Measurements from ENCODE around the gene KRTAP10-4. TPM values are rescaled to one million over a fixed set of nuclear protein-coding genes. Genes with fewer than 3 reads are reported as not detected.

The KRTAP10-4 gene
- total and polyA plus RNA-seq, 2 experiments from 2014 or later, result not detected

- ATAC-seq, result no peak
- Histone ChIP-seq H3K9me2 (ENCODE audit: insufficient read depth) (0 out of 2 replicates have a peak, but pooled peaks cover 2% of the 10 kb centered on the region), H4K20me1 (replicated peaks; ENCODE audit: insufficient read depth) (no peaks in the 10 kb centered on the region), H3K36me3 (ENCODE audit: insufficient read depth) (no peaks in the 10 kb centered on the region), H3K27me3 (ENCODE audit: insufficient read depth) (no peaks in the 10 kb centered on the region), H2AFZ (no peak overlapping the region), H3K4me1 (ENCODE audit: insufficient read depth) (no peaks in the 10 kb centered on the region), H3K27ac (ENCODE audit: low read depth) (no peak overlapping the region), H3K4me3 (no peak overlapping the region), H3F3A (replicated peaks; ENCODE audit: low read depth) (no peaks in the 10 kb centered on the region), H3K4me2 (no peak overlapping the region), H3K79me2 (replicated peaks; ENCODE audit: insufficient read depth) (no peaks in the 10 kb centered on the region)
- Mint-ChIP-seq H3K9me3 (no peaks in the 10 kb centered on the region; the same call in 2 of the 3 replicates), H3K27ac (no peak overlapping the region), H3K4me3 (no peak overlapping the region), H3K27me3 (ENCODE audit: insufficient read depth, low read depth, poor library complexity) (peaks cover 2% of the 10 kb centered on the region), H3K4me1 (no peaks in the 10 kb centered on the region; the same call in 2 of the 3 replicates), H3K36me3 (ENCODE audit: low read depth) (no peaks in the 10 kb centered on the region)
- TF ChIP-seq REST (IDR thresholded peaks at IDR 0.05; ENCODE audit: unreplicated experiment), result no peak
- TF ChIP-seq EZH2 (IDR thresholded peaks at IDR 0.05; ENCODE audit: low read depth, unreplicated experiment), result no peak
- no peak for TF ChIP-seq ZNF331 (CRISPR knock-in tag; IDR thresholded peaks at IDR 0.05; ENCODE audit: low read depth)
- TF ChIP-seq ETS1 (IDR thresholded peaks at IDR 0.05), result no peak
- TF ChIP-seq STAT1 (IDR thresholded peaks at IDR 0.05; ENCODE audit: unreplicated experiment), result no peak
- TF ChIP-seq POLR2AphosphoS5 (IDR thresholded peaks at IDR 0.05; ENCODE audit: low read depth), result no peak
- no peak for TF ChIP-seq ZNF462 (CRISPR knock-in tag; IDR thresholded peaks at IDR 0.05)
- TF ChIP-seq EZH2phosphoT487 (IDR thresholded peaks at IDR 0.05; ENCODE audit: unreplicated experiment), result no peak
- no peak for TF ChIP-seq CREB1 (CRISPR knock-in tag; IDR thresholded peaks at IDR 0.05; ENCODE audit: low read depth)
- TF ChIP-seq NANOG (IDR thresholded peaks at IDR 0.05; ENCODE audit: borderline replicate concordance), result no peak
- no peak for TF ChIP-seq CTCF (conservative IDR thresholded peaks at IDR 0.05; ENCODE audit: low read depth in 2 of 2)
- no peak for TF ChIP-seq ZNF114 (CRISPR knock-in tag; IDR thresholded peaks at IDR 0.05)
- no peak for TF ChIP-seq JUNB (IDR thresholded peaks at IDR 0.05; ENCODE audit: unreplicated experiment)
- no peak for DNase-seq (ENCODE audit: low spot score)
These were observed 48.0 kb upstream of the KRTAP10-4 start for GRCh38 chr21:44525391-44526095.

All from GM23338 (cell line).